COLO668 (cell line): Measurements from ENCODE around the gene L3MBTL4.

Experiments used
- DNase-seq: peaks from one replicate; lab custom pipeline; 2025; ENCODE audit not compliant: unreplicated experiment; lab: John Stamatoyannopoulos, UW

L3MBTL4 gene

GRCh38 chr18:6255886-6256285 is 158.8 kb downstream of the L3MBTL4 start:
- no peak for DNase-seq

DNA sequence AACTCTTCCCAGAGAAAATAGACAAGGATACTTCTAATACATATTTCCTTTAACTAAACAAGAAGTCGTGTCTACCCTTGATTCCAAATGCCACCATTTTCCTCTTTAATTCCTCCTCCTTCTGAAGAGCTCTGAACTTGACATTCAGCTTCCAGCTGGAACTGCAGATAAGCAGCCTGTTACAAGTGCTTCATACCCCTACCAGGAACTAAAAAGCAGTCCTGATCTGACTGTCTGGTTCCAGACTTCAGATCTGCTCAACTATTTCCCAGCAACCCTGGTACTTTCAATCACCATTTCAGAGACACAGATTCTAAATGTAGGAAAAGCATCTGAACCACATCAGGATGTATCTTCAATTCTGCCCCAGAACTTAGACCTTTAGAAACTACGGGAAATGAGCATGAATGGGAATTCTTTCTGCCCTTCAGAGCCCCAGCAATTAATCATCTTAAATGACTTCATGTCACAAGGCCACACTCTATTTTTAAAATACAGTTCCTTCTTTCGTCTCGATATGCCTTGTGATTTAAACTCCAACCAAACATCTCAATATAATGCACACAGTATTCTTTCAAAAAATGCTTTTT is 159.5 kb downstream of the L3MBTL4 start:
- no peak for DNase-seq

DNA sequence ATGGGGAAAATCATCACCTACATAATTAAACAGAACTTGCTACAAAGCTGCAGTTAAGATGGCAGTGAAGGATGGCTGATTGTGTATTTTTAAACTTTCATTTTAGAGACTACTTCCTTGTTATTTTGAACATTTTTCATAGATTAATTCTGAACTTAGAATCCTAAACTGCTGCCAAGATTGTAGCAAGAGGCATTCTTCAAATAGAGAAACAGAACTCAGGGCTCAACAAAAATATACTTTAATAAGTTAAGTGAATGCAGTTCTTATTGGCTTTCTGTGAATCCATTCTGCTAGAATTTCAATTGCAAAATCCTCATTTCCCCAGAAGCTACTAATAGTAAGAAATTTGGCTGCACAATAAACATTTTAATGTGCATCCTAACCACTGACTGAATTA is 160.3 kb downstream of the L3MBTL4 start:
- DNase-seq, result no peak

- DNase-seq, result no peak
Observed at GRCh38 chr18:6251084-6251483, 163.6 kb downstream of the L3MBTL4 start.

DNA sequence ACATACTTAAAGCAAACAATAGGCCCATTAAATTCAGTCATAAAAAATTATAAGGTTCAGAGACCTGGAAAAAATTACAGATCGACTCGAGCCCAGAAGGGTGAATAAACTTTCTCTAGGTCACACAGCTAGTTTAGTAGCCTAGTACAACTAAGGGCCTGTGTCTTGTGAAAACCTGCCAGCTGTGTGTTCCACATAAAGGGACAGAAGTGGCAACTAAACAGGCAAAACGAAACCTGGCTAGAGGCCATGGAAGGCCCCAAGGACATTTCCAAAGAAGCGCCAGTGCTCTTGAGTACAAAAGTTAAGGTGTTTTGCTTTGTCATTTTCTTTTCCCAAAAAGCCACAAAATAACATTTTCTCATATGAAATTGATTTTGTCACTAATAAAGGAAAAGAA is 164.9 kb downstream of the L3MBTL4 start:
- DNase-seq, result no peak

- no peak for DNase-seq
Observed at GRCh38 chr18:6249170-6249569, 165.5 kb downstream of the L3MBTL4 start.

DNA sequence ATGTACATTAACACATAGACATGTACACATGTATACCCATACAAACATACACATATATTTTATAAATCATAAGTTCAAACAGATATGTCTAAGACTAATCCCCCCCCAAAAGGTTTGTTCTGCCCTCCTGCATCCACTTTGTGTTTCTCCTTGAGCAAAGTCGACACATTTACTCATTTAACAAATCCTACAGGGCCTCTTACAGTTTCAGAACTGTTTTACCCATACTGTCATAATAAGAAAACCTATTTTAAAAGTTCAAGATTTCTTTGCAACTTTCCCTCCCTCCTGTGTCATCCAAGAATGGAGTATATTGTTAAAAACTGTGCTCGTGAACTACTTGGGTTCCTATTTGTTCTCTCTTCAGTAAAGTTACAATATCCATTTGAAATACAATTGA is 166.7 kb downstream of the L3MBTL4 start:
- DNase-seq, result no peak

DNA sequence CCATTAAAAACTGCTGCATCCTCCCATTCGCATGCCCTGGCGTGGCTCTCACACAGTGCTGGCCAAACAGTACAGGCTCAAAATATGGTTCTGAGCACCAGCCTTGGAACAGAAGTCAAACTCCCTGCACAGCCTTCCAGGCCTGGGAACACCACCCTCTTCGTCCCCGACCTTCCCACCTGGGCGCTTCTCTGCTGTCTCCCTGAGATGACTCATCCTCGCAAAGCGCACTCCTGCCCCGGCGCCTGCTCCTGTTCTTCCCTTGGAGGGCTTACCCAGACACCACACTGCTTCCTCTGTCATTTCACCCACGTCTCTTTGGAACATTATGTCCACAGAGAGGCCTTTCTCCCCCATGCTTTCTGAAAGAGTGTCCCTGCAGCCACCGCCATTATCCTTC is 172.7 kb downstream of the L3MBTL4 start:
- DNase-seq, result no peak

- no peak for DNase-seq
Observed at GRCh38 chr18:6239716-6240115, 175.0 kb downstream of the L3MBTL4 start.

GRCh38 chr18:6236258-6236657 is 178.5 kb downstream of the L3MBTL4 start:
- no peak for DNase-seq

- no peak for DNase-seq
Observed at GRCh38 chr18:6222271-6222670, 192.4 kb downstream of the L3MBTL4 start.

DNA sequence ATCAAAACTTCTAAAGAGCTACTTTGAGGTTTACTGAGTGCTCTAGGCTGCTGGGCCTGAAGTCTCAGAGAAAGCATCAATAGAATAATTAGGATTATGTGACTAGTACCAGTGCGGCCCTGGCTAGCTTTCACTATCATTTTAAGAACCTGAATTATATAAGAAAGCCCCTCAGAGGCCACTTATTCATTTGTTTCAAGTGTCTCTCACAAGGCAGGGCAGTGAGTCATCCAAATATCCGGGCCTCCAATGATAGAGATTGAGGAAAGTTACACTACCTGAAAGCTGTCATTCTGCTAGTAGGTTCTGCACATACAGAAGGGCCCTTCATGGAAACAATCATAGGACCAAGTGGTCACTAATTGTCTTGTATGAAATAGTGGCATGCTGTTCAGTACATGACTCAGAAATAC is 193.1 kb downstream of the L3MBTL4 start:
- no peak for DNase-seq

DNA sequence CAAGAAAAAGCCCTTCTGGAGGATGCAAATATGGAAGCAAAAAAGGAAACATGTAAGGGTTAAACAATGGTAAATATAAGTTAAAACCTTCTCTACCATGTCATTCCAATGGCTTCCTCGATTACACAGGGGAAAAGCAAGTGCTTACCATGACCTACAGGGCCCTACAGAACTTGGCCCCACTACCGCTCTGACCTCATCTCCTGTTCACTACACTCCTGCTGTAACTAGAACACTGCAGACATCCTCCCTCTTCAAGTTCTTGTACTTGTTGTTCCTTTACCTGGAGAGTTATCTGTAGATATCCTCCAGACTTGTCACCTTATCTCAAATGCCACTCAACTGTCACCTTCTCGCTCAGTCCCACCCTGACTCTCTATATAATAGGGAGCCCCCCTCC is 194.6 kb downstream of the L3MBTL4 start:
- DNase-seq, result no peak

DNA sequence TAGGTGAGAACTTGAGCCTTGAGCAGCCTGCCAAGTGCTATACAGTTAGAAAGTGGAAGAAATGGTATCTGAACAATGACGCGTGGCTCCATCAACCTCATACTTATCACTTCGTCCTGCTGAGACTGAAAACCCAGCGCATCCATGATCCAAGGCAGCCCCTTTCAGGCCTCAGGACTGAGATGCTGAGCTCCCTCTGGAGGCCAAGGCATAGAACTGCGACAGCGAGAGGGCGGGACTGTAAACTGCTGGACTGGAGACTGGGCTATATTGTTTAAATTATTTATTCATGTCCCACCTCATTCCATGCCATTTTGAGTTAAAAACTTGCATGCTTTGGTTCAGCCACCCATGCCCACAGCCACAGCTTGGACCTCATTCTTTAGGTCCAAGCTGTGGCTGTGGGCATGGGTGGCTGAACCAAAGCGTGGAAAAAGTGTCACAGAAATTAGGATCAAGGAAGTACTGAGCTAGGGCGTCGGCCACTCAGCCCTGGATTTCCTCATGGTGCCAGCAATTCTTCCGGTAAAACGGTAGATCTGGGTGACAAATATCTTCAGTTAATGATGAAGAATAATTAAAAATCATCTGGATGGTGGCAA is 195.5 kb downstream of the L3MBTL4 start:
- DNase-seq, result no peak

GRCh38 chr18:6215888-6216287 is 198.8 kb downstream of the L3MBTL4 start:
- no peak for DNase-seq

GRCh38 chr18:6211174-6211504 is 203.6 kb downstream of the L3MBTL4 start:
- DNase-seq, result no peak

GRCh38 chr18:6210349-6211173 is 204.2 kb downstream of the L3MBTL4 start:
- DNase-seq, result no peak

DNA sequence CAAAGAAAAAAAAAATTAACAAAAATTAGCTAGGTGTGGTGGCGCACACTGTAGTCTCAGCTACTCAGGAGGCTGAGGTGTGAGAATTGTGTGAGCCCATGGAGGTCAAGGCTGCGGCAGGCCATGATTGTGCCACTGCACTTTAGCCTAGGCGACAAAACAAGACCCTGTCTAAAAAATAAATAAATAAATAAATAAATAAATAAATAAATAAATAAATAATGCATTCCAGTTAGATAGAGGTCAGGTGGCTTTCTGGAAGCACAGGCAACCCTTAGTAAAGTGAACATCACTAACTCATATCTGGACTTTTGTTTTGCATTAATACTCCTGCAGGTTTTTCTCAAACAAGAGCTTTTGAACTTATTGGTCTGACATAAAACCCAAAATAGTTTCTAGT is 206.8 kb downstream of the L3MBTL4 start:
- DNase-seq, result no peak

GRCh38 chr18:6207116-6207515 is 207.6 kb downstream of the L3MBTL4 start:
- DNase-seq, result no peak

DNA sequence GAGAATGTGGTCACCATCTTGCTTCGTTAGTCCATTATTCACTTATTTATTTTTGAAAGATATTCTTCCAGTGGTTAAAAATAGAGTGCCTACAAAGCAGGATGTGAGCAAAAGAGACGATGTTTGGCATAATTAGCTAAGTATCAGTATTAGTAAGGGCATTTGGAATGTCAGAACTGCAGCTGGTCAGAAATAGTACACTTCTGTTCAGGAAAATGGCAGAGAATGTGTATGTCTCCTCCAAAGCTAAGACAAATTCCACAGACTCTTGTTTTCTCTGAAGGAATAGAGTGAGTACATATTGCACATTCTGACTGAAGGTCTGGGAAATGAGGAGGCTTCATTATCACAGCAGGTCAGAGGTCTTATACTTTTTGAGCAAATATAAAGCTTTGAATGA is 209.0 kb downstream of the L3MBTL4 start:
- DNase-seq, result no peak

- DNase-seq, result no peak
Observed at GRCh38 chr18:6204476-6204875, 210.2 kb downstream of the L3MBTL4 start.

- DNase-seq, result peak; percentile 25
Observed at GRCh38 chr18:6203791-6204190, 210.9 kb downstream of the L3MBTL4 start.

DNA sequence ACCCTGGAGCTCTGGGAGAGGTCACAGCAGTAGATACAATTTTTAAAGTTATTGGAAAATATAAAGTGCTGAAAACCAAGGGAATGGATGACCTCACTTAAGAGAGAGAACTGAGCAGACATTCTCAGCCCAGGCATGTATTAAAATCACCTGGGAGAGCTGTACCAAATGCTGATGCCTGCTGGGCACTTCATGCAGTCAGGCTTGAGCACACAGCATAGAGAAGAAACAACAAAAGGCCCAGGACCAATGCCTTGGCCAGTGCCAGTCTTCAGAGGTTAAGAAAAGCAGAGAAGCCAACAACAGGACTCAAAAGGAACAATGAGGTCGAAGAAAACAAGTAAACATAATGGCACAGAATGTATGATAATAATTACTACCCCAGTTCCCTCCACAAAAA is 211.8 kb downstream of the L3MBTL4 start:
- DNase-seq, result no peak
